ENCODE results near the gene KDM2A.

Gene KDM2A

DNA sequence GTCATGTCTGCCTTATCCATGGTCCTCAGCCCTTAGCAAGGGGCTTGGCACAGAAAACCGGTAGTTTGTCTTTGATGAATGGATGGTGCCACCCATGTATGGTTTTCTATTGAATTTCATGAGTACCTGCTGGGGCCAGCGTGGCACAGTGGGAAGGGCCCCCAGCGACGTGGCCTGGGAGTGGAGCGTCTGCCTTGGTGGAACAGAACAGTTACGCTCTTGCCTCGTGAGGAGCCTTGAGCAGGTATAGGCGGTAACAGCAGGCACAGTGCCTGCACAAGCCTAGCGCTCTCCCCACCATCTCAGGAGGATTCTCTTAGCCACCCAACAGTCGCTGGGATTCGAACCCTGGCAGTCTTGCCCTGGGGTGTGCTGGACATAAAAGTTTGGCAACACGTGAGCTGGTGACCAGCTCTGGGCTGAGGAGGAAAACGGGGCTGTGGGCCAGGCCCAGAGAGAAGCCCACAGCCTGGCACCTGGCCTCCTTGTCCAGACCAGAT, 181.2 kb downstream of the KDM2A start:
- CTCF ChIA-PET, result interaction anchor here (3.4 kb wide), 1 partner anchor 17 kb away, joined by 17 read pairs; no protein-coding TSS in a partner anchor

DNA sequence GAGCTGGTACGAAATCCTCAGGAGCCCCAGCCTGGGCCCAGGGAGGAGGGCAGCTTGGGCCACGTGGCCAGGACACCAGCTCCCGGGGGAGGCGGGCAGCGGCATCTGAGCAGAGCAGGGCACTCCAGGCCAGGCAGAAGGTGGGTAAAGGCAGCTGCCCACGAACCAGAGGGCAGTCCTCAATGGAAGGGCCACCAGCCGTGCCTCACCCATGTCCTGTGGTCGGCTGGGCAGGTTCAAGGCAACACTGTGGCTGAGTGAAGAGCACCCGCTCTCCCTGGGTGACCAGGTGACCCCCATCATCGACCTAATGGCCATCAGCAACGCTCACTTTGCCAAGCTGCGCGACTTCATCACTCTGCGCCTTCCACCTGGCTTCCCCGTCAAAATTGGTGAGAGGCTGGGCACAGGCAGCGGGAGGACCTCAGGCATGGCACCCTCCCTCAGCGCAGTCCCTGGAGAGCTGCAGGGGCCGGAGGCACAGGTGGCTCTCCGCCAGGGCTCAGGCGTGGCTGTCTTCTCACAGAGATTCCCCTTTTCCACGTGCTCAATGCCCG, 181.8 kb downstream of the KDM2A start:
- TF ChIP-seq ZNF16 (tag by site-specific recombination; IDR thresholded peaks at IDR 0.05; ENCODE audit: low read depth), result no peak
- TF ChIP-seq, protein P1, sequence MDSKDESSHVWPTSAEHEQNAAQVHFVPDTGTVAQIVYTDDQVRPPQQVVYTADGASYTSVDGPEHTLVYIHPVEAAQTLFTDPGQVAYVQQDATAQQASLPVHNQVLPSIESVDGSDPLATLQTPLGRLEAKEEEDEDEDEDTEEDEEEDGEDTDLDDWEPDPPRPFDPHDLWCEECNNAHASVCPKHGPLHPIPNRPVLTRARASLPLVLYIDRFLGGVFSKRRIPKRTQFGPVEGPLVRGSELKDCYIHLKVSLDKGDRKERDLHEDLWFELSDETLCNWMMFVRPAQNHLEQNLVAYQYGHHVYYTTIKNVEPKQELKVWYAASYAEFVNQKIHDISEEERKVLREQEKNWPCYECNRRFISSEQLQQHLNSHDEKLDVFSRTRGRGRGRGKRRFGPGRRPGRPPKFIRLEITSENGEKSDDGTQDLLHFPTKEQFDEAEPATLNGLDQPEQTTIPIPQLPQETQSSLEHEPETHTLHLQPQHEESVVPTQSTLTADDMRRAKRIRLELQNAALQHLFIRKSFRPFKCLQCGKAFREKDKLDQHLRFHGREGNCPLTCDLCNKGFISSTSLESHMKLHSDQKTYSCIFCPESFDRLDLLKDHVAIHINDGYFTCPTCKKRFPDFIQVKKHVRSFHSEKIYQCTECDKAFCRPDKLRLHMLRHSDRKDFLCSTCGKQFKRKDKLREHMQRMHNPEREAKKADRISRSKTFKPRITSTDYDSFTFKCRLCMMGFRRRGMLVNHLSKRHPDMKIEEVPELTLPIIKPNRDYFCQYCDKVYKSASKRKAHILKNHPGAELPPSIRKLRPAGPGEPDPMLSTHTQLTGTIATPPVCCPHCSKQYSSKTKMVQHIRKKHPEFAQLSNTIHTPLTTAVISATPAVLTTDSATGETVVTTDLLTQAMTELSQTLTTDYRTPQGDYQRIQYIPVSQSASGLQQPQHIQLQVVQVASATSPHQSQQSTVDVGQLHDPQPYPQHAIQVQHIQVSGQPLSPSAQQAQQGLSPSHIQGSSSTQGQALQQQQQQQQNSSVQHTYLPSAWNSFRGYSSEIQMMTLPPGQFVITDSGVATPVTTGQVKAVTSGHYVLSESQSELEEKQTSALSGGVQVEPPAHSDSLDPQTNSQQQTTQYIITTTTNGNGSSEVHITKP (tag by site-specific recombination; IDR thresholded peaks at IDR 0.05), result no peak
- TF ChIP-seq YY1 (tag by site-specific recombination; IDR thresholded peaks at IDR 0.05), result no peak
- TF ChIP-seq ZNF341 (tag by site-specific recombination; IDR thresholded peaks at IDR 0.05; ENCODE audit: low read depth), result no peak
- TF ChIP-seq, protein P2, sequence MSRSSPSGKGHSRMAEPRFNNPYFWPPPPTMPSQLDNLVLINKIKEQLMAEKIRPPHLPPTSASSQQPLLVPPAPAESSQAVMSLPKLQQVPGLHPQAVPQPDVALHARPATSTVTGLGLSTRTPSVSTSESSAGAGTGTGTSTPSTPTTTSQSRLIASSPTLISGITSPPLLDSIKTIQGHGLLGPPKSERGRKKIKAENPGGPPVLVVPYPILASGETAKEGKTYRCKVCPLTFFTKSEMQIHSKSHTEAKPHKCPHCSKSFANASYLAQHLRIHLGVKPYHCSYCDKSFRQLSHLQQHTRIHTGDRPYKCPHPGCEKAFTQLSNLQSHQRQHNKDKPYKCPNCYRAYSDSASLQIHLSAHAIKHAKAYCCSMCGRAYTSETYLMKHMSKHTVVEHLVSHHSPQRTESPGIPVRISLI (tag by site-specific recombination; IDR thresholded peaks at IDR 0.05), result no peak
- no peak for TF ChIP-seq KLF9 (tag by site-specific recombination; IDR thresholded peaks at IDR 0.05; ENCODE audit: low read depth)
- TF ChIP-seq, protein P3, sequence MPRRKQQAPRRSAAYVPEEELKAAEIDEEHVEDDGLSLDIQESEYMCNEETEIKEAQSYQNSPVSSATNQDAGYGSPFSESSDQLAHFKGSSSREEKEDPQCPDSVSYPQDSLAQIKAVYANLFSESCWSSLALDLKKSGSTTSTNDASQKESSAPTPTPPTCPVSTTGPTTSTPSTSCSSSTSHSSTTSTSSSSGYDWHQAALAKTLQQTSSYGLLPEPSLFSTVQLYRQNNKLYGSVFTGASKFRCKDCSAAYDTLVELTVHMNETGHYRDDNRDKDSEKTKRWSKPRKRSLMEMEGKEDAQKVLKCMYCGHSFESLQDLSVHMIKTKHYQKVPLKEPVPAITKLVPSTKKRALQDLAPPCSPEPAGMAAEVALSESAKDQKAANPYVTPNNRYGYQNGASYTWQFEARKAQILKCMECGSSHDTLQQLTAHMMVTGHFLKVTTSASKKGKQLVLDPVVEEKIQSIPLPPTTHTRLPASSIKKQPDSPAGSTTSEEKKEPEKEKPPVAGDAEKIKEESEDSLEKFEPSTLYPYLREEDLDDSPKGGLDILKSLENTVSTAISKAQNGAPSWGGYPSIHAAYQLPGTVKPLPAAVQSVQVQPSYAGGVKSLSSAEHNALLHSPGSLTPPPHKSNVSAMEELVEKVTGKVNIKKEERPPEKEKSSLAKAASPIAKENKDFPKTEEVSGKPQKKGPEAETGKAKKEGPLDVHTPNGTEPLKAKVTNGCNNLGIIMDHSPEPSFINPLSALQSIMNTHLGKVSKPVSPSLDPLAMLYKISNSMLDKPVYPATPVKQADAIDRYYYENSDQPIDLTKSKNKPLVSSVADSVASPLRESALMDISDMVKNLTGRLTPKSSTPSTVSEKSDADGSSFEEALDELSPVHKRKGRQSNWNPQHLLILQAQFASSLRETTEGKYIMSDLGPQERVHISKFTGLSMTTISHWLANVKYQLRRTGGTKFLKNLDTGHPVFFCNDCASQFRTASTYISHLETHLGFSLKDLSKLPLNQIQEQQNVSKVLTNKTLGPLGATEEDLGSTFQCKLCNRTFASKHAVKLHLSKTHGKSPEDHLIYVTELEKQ (tag by site-specific recombination; IDR thresholded peaks at IDR 0.05; ENCODE audit: borderline replicate concordance), result no peak
- TF ChIP-seq ZNF324 (tag by site-specific recombination; IDR thresholded peaks at IDR 0.05), result no peak
- no peak for TF ChIP-seq ZNF768 (tag by site-specific recombination; IDR thresholded peaks at IDR 0.05)
- no peak for TF ChIP-seq ZBTB21 (tag by site-specific recombination; IDR thresholded peaks at IDR 0.05)
- TF ChIP-seq ZNF248 (tag by site-specific recombination; IDR thresholded peaks at IDR 0.05), result no peak
- no peak for TF ChIP-seq ZNF596 (tag by site-specific recombination; IDR thresholded peaks at IDR 0.05)
- TF ChIP-seq ZNF132 (tag by site-specific recombination; IDR thresholded peaks at IDR 0.05; ENCODE audit: borderline replicate concordance), result no peak
- no peak for TF ChIP-seq RBAK (tag by site-specific recombination; IDR thresholded peaks at IDR 0.05)
- no peak for TF ChIP-seq ZNF10 (tag by site-specific recombination; IDR thresholded peaks at IDR 0.05)
- no peak for TF ChIP-seq ZNF311 (tag by site-specific recombination; IDR thresholded peaks at IDR 0.05; ENCODE audit: borderline replicate concordance)
- no peak for TF ChIP-seq ZNF416 (tag by site-specific recombination; IDR thresholded peaks at IDR 0.05)
- TF ChIP-seq, protein P4, sequence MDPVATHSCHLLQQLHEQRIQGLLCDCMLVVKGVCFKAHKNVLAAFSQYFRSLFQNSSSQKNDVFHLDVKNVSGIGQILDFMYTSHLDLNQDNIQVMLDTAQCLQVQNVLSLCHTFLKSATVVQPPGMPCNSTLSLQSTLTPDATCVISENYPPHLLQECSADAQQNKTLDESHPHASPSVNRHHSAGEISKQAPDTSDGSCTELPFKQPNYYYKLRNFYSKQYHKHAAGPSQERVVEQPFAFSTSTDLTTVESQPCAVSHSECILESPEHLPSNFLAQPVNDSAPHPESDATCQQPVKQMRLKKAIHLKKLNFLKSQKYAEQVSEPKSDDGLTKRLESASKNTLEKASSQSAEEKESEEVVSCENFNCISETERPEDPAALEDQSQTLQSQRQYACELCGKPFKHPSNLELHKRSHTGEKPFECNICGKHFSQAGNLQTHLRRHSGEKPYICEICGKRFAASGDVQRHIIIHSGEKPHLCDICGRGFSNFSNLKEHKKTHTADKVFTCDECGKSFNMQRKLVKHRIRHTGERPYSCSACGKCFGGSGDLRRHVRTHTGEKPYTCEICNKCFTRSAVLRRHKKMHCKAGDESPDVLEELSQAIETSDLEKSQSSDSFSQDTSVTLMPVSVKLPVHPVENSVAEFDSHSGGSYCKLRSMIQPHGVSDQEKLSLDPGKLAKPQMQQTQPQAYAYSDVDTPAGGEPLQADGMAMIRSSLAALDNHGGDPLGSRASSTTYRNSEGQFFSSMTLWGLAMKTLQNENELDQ (tag by site-specific recombination; IDR thresholded peaks at IDR 0.05; ENCODE audit: low read depth), result no peak
- POLR2A ChIA-PET, result interaction anchor here (3.7 kb wide), 1 partner anchor 12 kb away, joined by 17 read pairs; the partner anchor contains the start of gene ANKRD13D
- Histone ChIP-seq H3K4me3 (ENCODE audit: low read depth, low read length) (no peak overlapping the region), H3K27ac (ENCODE audit: extremely low read depth, low read depth, low read length) (no peak overlapping the region), H3K9me3 (ENCODE audit: control insufficient read depth, insufficient read depth, low read depth, low read length) (no peaks in the 10 kb centered on the region), H3K36me3 (ENCODE audit: control insufficient read depth in 2 of 2, insufficient read depth in 1 of 2, low read length in 2 of 2) (peaks cover 6 to 48% of the 10 kb centered on the region in 2 experiments; a peak in 2 of 3 replicates), H3K4me1 (ENCODE audit: control insufficient read depth, insufficient read depth, low read length) (no peaks in the 10 kb centered on the region)
- CTCF ChIA-PET, result interaction anchor here (3.4 kb wide), 1 partner anchor 17 kb away, joined by 17 read pairs; no protein-coding TSS in a partner anchor

More for the DNA sequence above, 181.2 kb downstream of the KDM2A start:
- Histone ChIP-seq H3K4me3 (ENCODE audit: low read depth, low read length) (no peak overlapping the region), H3K27ac (ENCODE audit: extremely low read depth, low read depth, low read length) (no peak overlapping the region), H3K9me3 (ENCODE audit: control insufficient read depth, insufficient read depth, low read depth, low read length) (no peaks in the 10 kb centered on the region), H3K4me1 (ENCODE audit: control insufficient read depth, insufficient read depth, low read length) (no peaks in the 10 kb centered on the region), H3K36me3 (ENCODE audit: control insufficient read depth in 2 of 2, insufficient read depth in 1 of 2, low read length in 2 of 2) (peaks cover 6 to 53% of the 10 kb centered on the region in 2 experiments; a peak in 2 of 3 replicates)
- TF ChIP-seq ZNF837 (tag by site-specific recombination; IDR thresholded peaks at IDR 0.05), result no peak
- POLR2A ChIA-PET, result interaction anchor here (3.7 kb wide), 1 partner anchor 11 kb away, joined by 17 read pairs; the partner anchor contains the start of gene ANKRD13D
